Suprapubic skin (tissue), 3 donors: ENCODE measurements around the gene ULK4.

ENCODE experiments used
- CTCF ChIP-seq, 2 donors: fragments of 200-600 bp in 1 of 2; fragments of 450-650 bp in 1 of 2; sonication (generic) in 1 of 2; IDR thresholded peaks; one replicate each; pipeline ENCODE4 v1.5.1; 2016 to 2019; ENCODE audit warnings: antibody characterized with exemption in 2 of 2, mild to moderate bottlenecking in 1 of 2, moderate library complexity in 1 of 2
- EP300 ChIP-seq: sonication (generic); formaldehyde crosslinking; IDR thresholded peaks from one replicate; pipeline ENCODE4 v1.6.1; 2017; ENCODE audit warnings: antibody characterized with exemption

- TF ChIP-seq CTCF (IDR thresholded peaks at IDR 0.05) = no peak
- no peak for TF ChIP-seq EP300
These were observed 685.7 kb downstream of the ULK4 start for GRCh38 chr3:41276191-41276590.
